Activated CD8-positive, alpha-beta memory T cell treated with anti-CD3 and anti-CD28 coated beads, Interleukin-2, amount 50 U/mL, for 24 hours (primary cell): ENCODE data around the gene UBE2U.

Experiments
- DNase-seq: peaks from one replicate; pipeline ENCODE4 v3.0.0-alpha.2; 2020; ENCODE audit errors: extremely low read depth

UBE2U gene, protein sequence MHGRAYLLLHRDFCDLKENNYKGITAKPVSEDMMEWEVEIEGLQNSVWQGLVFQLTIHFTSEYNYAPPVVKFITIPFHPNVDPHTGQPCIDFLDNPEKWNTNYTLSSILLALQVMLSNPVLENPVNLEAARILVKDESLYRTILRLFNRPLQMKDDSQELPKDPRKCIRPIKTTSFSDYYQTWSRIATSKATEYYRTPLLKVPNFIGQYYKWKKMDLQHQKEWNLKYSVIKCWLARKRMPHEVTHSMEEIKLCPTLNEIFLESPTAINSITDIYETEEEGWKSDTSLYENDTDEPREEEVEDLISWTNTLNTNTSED

DNA sequence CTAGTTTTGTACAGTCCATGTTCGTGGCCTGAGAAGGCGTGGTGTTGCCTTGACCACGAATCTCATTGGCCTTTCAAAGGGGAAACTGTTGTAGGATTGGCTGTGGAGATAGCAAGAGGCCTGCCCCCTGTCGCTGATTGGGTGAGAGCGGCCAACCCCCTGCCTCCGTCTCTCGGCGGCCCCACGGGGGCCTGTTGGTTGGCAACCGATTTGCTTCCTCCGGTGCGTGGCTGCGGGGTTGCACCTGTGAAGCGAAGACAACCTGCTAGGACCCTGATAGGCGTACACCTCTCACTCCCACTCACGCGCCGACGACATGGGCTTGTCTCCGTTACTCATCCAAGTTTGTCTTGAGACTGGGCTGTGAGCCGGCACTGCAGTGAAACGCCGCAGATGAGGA lies at the start of gene UBE2U:
Gene UBE2U, plus strand, starts transcription at position 204 of the 400 bp plus-strand sequence. CDS start 428 bp downstream, outside the sequence.
- no peak for DNase-seq

DNA sequence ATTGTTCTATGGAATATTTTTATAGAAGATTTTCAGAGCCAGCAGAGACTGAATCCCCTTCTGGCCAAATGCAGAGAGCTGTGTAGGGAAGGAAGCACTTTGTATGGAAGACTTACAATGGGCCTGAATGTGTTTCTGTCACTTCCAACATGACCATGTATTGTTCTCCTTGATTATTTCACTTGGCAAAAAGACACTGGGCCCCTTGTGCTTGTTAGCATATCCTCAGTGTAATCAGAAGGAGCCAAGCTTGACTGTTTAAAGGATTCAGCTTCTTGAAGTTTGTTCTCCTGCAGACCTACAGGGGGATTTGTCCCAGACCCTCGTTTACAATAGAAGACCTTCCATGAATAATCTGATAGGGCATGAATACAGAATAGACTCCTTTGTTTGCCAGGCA lies 48.1 kb upstream of the UBE2U start:
- no peak for DNase-seq

DNA sequence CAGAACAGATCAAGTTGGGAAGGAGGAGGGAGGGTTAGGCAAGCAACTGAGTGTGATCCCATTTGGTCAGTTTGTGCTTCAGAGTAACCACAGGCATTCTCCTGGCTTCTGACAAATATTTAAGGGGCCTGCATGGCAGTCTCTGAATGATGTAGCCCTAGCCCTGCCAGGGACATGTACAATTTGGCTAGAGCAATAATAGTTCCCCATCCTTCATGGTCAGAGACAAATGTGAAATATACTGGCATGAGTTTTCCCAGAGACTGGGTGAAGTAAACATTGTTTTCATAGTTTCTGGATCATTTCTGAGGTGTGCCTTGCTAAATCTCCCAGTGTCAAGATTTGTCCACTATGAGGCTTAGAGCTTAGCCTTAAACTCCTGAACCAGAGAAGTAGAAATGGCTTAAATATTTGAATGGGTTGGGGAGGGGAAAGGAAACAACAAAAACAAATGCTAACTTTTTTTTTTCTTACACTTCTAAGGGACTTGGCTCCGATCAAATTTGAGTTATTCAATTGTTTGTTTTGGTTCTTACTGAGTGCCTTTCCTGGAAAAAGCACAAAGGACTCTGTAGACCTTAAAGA lies 42.0 kb upstream of the UBE2U start:
- DNase-seq, result no peak

DNA sequence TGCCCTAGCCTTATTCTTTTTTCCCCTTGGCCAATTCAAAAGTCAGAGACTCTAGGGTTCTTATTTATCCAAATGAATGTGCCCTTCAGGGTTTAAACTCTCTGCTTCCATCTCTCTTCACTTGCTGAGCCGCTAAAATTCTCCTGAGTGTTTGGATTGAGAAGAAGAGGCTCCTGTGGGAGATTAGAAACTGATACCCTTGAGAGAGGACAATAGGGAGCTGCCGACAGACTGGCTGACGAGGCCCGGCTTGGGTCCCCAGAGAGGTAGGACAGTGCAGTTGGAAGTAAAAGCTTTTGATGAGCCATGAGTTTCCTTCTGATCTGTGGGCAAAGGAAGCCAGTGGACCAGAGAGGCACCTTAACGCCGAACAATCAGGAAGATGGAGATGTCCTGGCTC lies 41.3 kb upstream of the UBE2U start:
- no peak for DNase-seq

DNA sequence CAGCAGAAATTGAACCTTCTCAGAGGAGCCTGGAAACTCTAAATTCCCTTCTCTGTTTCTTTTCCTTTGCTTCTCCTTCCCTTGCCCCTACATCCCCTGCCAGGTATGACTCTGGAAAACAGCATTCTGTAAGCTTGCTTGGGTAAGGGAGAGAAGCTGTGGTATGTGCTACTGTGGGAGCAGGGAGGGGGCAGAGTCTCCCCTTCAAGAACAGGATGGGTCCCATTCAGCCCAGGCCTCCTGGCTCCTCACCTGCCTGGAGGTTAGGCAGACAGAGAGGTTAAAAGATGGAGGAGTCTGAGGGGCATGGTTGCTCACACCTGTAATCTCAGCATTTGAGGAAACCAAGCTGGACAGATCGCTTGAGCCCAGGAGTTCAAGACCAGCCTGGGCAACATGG lies 40.6 kb upstream of the UBE2U start:
- no peak for DNase-seq

DNA sequence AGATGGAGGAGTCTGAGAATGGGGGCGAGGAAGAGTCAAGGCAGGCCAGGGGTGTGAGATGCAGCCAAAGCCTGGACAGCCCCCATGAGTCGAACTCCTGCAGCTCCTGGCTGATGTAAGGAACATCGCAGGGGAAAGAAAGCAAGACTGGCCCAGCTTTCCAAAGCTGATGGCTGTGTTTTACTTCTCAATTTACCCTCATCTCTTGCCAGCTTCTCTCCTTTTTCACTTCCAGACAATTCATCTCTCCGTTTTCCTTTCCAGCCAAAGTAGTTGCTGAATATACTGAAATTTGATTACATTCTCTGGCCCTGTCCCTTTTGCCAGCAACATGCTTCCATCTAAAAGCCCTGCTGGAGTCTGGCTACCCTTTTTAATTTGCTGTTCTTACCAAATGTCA lies 40.0 kb upstream of the UBE2U start:
- no peak for DNase-seq

DNA sequence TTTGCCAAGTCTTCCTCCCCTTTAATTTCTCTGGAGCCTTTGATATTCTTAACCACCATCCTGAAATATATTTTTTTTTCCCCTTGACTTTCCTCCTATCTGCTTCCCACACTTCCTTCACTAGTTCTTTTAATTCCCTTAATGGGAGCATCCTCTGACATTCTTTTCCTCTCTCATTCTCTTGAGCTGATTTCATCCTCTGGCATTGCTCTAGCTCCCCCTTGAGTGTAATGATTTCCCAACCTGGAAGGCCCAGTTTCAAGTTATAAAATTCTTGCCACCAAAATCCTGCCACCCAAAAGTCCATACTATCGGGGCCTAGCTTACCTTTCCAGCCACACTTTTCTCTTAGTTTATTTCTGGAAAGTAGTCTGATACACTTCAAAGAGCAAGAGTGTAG lies 39.5 kb upstream of the UBE2U start:
- DNase-seq, result no peak

DNA sequence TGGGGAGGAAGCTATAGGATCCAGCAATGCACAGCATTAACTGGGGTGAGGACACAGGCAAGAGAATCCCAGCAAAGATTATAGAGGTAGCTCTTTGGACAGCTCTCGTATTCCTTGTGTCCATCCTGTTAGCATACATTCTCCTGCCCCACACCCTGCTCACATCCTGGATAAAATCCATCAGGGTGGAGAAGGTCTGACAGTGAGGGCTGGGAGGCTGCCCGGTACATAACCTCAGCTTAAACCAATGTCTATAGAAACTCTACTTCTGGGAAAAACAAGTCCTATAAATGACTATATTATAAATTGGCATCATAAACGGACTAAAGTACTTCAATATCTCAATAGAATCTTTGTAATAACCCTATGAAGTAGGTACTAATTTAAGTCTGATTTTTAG lies 36.8 kb upstream of the UBE2U start:
- no peak for DNase-seq

DNA sequence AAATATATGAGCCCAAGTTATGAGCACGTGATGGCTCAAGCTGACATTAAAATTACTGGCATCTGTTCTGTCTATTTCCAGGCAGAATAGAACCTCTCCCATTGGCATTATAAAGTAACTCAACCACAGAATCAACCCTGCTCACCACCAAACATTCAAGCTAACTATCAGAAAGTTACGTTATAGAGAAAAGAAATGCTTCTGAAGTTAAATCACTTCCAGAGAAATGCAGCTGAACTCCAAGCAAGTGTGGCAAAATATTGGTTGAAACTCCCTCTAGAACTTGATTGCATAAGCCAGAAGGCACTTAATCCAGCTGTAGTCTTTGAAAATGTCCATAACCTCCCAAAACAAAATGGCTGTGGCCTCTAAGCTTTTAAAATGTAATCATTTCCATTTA lies 36.2 kb upstream of the UBE2U start:
- no peak for DNase-seq

DNA sequence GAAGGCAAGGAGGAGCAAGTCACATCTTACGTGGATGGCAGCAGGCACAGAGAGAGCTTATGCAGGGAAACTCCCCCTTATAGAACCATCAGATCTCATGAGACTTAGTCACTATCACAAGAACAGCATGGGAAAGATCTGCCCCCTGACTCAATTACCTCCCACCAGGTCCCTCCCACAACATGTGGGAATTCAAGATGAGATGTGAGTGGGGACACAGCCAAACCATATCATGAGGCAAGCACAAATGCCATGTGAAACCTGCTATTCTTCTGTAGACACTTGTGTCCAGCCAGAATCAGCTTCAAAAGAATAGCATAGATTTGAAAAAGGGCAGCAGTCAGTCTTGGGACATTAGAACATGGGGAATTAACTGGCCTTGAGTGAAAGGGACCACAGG lies 32.2 kb upstream of the UBE2U start:
- no peak for DNase-seq

DNA sequence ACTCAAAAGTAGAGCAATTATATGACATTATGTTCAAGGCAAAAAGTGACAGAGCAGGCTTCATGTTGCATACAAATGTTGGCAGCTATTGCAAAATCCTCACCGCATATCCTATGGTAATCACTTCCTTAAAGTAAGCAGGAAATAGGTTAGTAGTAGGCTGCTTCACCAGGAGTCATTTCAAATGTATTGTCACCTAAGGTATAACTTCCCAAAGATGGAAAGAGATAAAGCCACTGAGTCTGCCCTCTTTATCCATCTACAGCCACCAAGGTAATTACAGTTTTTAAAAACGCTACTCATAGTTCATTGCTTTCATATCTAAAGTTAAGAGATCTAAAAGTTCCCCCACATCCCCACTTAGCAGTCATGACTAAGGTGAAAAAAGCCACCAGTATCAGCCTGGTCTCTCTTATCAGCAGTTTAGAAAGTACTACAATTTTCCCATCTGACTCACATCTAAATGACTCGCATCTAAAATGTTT lies 31.6 kb upstream of the UBE2U start:
- no peak for DNase-seq

DNA sequence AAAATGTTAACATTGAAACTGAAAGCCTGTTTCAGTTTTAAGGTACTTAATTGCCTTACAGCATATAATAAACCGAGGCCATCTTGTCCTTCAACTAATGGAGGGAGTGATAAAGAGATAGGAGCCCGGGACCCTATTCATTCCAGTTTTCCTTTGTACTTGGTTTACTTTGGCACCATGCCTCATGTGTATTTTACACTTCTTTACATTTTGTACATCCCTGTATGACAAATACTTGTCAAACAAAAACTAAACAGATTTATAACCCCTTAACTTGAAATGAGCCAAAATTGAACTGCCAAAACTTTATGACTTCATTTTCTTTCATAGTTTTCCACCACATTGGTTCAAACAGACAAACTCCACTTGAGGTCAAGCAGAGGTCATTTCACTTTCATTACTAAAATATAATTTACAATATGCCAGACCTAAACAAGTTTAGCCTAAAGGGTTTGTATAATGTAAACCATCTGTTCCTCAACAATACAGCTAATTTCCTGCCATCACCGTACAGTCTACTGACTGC lies 30.9 kb upstream of the UBE2U start:
- no peak for DNase-seq

DNA sequence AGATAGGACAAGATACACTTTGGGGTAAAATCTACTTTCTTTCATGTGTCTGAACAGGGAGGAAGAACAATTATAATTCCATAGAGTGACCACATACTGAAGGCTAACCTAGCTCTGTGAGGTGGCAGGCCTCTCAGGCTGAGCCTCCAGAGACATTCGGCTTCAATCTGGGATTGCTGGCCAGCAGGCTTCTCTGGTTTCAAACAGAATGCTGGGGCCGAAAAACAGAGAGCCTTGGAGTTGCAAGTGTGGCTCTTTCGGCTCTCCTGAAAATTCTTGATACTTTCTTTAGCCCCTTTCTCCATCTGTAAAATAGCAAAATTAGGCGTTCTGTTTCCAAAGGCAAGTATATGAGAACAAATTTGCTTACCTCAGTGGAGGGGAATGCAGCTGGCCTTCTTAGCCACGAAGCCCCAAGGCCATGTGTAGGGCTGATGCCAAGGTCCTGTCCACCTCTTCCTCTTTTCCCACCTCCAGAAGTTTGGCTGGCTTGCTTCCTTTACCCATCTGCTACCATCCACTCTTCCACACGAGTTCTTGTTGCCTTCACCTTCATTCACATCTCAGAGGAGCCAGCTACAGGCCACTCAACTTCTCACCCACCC lies 30.0 kb upstream of the UBE2U start:
- DNase-seq, result no peak

DNA sequence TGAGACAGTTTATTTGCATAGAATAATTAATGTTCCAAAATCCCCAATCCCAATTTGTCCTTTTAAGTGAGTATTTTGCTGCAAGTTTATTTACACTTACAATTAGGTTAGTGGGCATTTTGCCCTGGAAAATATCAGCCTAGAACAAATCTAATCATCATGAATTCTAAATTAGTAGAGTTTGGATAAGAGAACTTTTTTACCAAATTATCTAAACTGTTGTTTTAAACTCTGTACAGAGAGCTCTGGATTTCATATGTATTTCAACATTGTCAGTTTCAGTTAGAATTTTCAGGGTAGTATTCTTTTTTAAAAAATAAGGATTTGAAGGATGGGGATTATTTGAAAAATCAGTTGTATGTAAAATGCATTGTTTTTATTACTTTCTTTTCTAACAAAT lies 27.8 kb upstream of the UBE2U start:
- DNase-seq, result no peak

DNA sequence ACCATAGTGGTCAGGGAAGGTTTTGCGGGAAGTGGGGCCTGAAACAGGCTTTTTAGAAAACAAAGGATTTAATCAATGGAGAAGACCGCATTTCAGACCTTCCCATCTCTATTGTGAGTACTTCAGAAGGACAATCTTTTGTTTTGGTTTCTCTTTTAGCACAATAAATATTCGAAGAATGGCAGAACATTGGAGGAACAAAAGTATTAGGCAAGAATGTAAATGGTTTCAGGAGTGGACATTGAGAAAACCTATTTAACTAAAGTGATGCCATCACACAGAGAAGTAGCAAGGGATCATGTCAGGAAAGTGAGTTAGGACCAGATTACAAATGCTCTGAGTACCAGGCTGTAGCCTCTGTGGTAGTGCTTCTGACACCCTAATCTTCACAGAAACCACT lies 26.8 kb upstream of the UBE2U start:
- DNase-seq, result no peak

DNA sequence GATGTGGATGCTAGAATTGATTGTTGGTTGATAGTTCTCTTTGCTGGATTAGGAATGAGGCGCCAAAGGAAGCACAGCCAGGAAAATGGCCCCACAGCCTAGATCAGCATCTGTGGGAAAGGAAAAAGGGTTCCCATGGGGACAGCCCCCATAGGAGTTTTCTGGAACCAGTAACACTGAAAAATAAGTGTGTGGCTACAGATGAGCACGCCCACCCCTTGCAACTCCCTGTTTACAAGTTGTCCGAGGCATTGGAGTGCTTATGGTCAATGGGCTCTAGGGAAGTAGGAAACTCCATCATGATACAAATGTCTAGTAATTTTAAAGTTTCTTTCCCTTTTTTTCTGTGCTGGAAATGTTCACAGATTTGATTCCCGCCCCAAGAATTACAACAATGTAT lies 23.8 kb upstream of the UBE2U start:
- no peak for DNase-seq

DNA sequence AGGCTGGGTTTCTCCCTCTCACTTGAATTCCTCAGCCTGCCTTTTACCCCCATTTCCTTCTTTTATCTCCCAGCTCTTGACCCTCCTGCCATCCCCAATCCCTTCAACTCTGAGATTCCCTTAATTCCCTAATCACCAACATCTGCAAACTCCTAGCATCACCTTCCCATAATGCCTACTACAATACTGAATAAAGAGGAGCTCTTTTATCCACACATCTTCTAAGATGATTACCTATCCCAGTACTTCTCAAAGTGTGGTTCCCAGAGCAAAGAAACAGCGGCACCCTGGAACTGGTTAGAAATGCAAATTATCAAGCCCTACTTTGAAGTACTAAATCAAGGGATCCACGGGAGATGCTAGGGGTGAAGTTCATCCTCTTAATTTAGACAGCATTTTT lies 21.2 kb upstream of the UBE2U start:
- no peak for DNase-seq

DNA sequence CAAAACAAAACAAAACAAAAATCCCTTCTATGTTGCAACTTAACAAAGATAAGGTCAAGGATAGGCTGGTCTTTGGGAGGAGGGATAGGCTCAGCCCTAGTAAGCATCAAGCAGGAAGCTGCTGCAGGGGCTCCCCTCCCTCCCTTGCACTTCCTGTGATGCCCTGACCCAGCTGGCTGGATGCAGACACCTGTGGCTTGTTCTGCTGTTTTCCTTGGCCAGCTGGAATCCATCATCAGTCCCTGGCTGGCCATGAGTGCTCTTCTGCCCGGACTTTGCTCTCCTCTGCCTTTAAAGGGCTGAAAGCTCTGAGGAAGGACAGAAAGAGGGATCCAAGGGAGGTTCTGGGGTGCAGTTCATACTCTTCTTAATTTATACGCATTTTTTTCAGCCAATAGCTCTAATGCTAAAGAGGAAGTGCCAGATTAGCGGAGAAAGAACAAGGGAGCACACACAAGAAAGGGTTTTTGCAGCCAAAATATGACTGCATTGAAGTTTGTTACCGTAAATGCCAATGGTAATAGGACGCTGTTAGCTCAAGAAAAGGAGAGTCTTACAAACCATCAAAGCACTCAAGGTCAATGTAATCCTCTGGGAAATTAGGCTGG lies 19.9 kb upstream of the UBE2U start:
- DNase-seq, result no peak

DNA sequence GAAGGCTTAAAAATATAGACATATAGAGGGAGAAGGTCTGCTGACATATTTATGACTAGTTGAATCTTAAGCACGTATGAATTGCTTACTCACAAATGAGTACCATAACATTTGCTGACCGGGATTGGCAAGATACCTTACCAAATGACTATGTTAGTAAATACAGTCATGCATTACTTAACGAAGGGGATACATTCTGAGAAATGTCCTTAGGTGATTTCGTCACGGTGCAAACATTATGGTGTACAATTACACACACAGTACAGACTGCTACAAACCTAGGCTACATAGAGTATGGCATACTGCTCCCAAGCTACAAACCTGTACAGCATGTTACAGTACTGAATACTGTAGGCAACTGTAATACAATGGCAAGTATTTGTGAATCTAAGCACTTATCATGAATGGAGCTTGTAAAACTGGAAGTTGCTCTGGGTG lies 19.4 kb upstream of the UBE2U start:
- no peak for DNase-seq

DNA sequence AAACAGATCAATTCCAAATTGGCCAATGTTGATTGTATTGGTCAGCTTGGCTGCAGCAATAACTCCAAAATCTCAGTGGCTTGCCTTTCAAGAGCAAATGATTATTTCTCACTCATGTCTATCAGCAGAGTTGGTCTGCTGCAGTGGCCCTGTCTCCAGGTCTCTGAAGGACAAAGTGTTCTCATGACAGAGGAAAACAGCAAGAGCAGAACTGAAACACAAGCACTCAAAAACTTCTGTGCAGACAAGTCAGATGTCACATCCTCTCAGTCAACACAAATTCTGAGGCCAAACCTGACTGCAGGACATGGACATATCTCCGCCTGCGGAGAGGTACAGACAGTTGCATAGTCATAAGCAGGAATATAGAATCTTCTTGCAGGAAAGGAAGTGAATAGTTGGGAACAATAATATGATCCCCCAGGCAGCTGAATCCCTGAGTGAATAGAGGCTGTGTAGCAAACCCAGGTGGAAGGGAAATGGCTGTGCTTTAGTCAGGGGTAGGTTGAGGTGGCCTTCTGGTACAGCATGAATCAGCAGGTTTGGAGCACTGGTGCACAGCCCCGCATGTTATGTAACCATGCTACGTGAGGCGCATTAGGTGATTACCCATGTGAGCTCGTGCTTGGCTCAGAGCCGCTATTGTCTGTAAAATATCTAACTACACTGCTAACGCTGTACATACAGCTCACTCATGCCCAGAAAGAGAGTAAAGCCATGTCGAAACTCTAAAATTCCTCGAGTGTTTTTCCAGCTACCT lies 17.1 kb upstream of the UBE2U start:
- no peak for DNase-seq

DNA sequence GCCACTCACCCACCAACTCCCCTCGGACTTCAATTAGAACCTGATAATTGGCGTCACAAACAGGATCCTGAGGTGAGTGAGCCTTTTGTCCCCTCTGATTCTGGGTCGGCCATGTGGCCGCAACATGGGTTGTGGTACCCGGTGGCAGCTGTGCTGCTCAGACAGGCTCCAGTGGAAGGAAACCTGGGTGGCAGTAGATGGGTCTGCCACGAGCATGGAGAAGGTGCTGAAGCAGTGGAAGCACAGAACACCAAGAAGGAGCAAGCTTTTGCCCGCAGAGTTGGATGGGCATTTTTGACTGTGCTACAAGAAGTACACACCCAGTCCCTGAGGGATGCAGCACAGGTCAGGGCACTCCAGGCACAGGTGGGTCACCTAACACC lies 16.5 kb upstream of the UBE2U start:
- no peak for DNase-seq

DNA sequence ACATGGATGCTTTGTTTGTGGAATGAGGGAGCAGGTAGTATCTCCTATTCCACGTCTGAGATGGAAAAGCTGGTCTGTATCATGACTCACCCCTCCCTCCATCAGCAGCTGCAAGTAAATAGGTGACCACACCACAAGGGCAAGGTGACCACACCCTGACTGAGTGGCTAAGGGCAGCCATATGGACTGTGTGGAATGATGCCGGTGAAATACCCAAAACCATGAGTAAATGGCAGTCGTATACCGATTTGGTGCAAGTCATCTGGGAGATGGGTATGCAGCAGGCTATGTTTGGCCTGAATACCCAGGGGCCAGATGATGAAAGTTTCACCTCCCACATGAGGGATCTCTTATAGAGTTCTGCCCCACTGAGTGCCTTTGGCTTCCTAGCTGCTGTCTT lies 15.8 kb upstream of the UBE2U start:
- DNase-seq, result no peak
